Measurements from ENCODE around the gene ASAH2B. TPM values are rescaled to one million over a fixed set of nuclear protein-coding genes. Genes with fewer than 3 reads are reported as not detected.

ASAH2B gene
- 2.2 and 6.6 TPM in 2 replicates for total RNA-seq

GRCh38 chr10:50739618-50740292, at the start of gene ASAH2B:
ASAH2B (plus strand) TSS chr10:50739936; CDS start chr10:50745131, 5,195 bp downstream.

Other genes starting within 250 kb of the ASAH2B start
- 25.0 and 32.6 TPM in 2 replicates for gene SGMS1, start 116.0 kb upstream of the ASAH2B start, total RNA-seq
- gene A1CF, start 145.7 kb downstream of the ASAH2B start, total RNA-seq: not detected in 2 replicates

Measured in cardiac ventricle fibroblast (primary cell).